IMR-90 (cell line): Measurements from ENCODE around the gene YPEL2. TPM values are rescaled to one million over a fixed set of nuclear protein-coding genes. Genes with fewer than 3 reads are reported as not detected.
A peak's percentile ranks its signal among the peaks of the same experiment; 100 is the strongest.

ENCODE experiments used
- ATAC-seq: fragments of 200-7000 bp; cut with Tn5 transposase; 2 replicates; pipeline ENCODE4 v1.9.1; 2020; ENCODE audit warnings: low read depth, mild to moderate bottlenecking, moderate library complexity
- BruUV-seq: library from RNA; stranded (reverse); fragments of 400-500 nt; replicated peaks from 2 replicates; lab custom pipeline; 2021; lab: Mats Ljungman, UMichigan
- CTCF ChIA-PET: fragments of 300-600 bp; formaldehyde crosslinking; extraction: SDS; loops from one replicate; lab custom pipeline; 2021; ENCODE audit warnings: antibody characterized with exemption; lab: Yijun Ruan, JAX
- POLR2A ChIA-PET: fragments of 300-600 bp; sonication (Branson Sonifier 250); formaldehyde crosslinking; loops from one replicate; lab custom pipeline; 2022; ENCODE audit warnings: antibody characterized with exemption; ENCODE audit not compliant: unreplicated experiment; lab: Charles Lee
- DNase-seq: peaks from one replicate; pipeline ENCODE4 v3.0.0; 2013
- H2AFZ ChIP-seq: replicated peaks from 2 replicates; pipeline ENCODE3; 2013; ENCODE audit warnings: low read length, mild to moderate bottlenecking; ENCODE audit not compliant: poor library complexity
- H2AK5ac ChIP-seq: 2 replicates; pipeline ENCODE4 v1.6.1; 2013; ENCODE audit warnings: low read depth, low read length, inconsistent platforms
- H2AK9ac ChIP-seq: replicated peaks from 2 replicates; pipeline ENCODE3; 2013; ENCODE audit warnings: mild to moderate bottlenecking, low read depth, low read length, moderate library complexity; ENCODE audit not compliant: poor library complexity
- H2BK120ac ChIP-seq: 2 replicates; pipeline ENCODE4 v1.6.1; 2013; ENCODE audit warnings: low read depth, low read length, inconsistent platforms
- H2BK15ac ChIP-seq: 3 replicates; pipeline ENCODE4 v1.6.1; 2013; ENCODE audit warnings: low read depth, low read length, inconsistent platforms
- H2BK20ac ChIP-seq: 2 replicates; pipeline ENCODE4 v1.6.1; 2013; ENCODE audit warnings: low read depth, mild to moderate bottlenecking, inconsistent platforms, low read length, moderate library complexity
- H2BK5ac ChIP-seq: 2 replicates; pipeline ENCODE4 v1.6.1; 2013; ENCODE audit warnings: mild to moderate bottlenecking, low read depth, low read length, inconsistent platforms; ENCODE audit not compliant: poor library complexity, severe bottlenecking
- H3K14ac ChIP-seq: replicated peaks from 2 replicates; pipeline ENCODE4 v1.6.1; 2013; ENCODE audit warnings: low read depth, low read length, inconsistent platforms
- H3K18ac ChIP-seq: 2 replicates; pipeline ENCODE4 v1.6.1; 2013; ENCODE audit warnings: low read depth, low read length, control low read depth
- H3K23ac ChIP-seq: 2 replicates; pipeline ENCODE4 v1.6.1; 2013; ENCODE audit warnings: low read depth, low read length, inconsistent platforms
- H3K27ac ChIP-seq: 2 replicates; pipeline ENCODE4 v1.5.1; 2013; ENCODE audit warnings: mild to moderate bottlenecking, control low read depth, low read length; ENCODE audit not compliant: insufficient read depth
- H3K27me3 ChIP-seq: 2 replicates; pipeline ENCODE4 v1.6.1; 2013; ENCODE audit warnings: low read length; ENCODE audit not compliant: control insufficient read depth, insufficient read depth
- H3K36me3 ChIP-seq: 2 replicates; pipeline ENCODE4 v1.6.1; 2013; ENCODE audit warnings: low read length, mixed read lengths; ENCODE audit not compliant: control insufficient read depth, insufficient read depth
- H3K4ac ChIP-seq: 2 replicates; pipeline ENCODE4 v1.6.1; 2013; ENCODE audit warnings: low read depth, low read length, inconsistent platforms
- H3K4me1 ChIP-seq: 2 replicates; pipeline ENCODE4 v1.6.1; 2013; ENCODE audit warnings: low read length, mixed read lengths; ENCODE audit not compliant: control insufficient read depth, insufficient read depth
- H3K4me2 ChIP-seq: 2 replicates; pipeline ENCODE4 v1.6.1; 2013; ENCODE audit warnings: low read depth, mild to moderate bottlenecking, control low read depth, low read length, moderate library complexity
- H3K4me3 ChIP-seq: 2 replicates; pipeline ENCODE4 v1.5.1; 2013; ENCODE audit warnings: low read depth, mild to moderate bottlenecking, control low read depth, low read length, moderate library complexity; ENCODE audit not compliant: insufficient read depth
- H3K56ac ChIP-seq: 2 replicates; pipeline ENCODE4 v1.6.1; 2013; ENCODE audit warnings: low read length, inconsistent platforms; ENCODE audit not compliant: insufficient read depth; ENCODE audit errors: extremely low read depth
- H3K79me1 ChIP-seq, 2 experiments: 2 replicates each; pipeline ENCODE4 v1.6.1; 2013; ENCODE audit warnings: low read length in 2 of 2, inconsistent platforms in 1 of 2, low read depth in 1 of 2
- H3K9ac ChIP-seq: 2 replicates; pipeline ENCODE4 v1.6.1; 2013; ENCODE audit warnings: low read depth, low read length, control low read depth
- H3K9me1 ChIP-seq: 2 replicates; pipeline ENCODE4 v1.6.1; 2013; ENCODE audit warnings: low read length, inconsistent platforms; ENCODE audit not compliant: insufficient read depth
- H3K9me3 ChIP-seq: 2 replicates; pipeline ENCODE4 v1.6.1; 2013; ENCODE audit warnings: low read length; ENCODE audit not compliant: control insufficient read depth, insufficient read depth
- H4K20me1 ChIP-seq: 2 replicates; pipeline ENCODE4 v1.6.1; 2013; ENCODE audit warnings: low read length, inconsistent platforms; ENCODE audit not compliant: insufficient read depth
- H4K5ac ChIP-seq: 2 replicates; pipeline ENCODE4 v1.6.1; 2013; ENCODE audit warnings: mild to moderate bottlenecking, low read depth, low read length, control low read depth
- H4K8ac ChIP-seq, 2 experiments: 2 replicates each; pipeline ENCODE4 v1.6.1; 2013; ENCODE audit warnings: low read depth in 2 of 2, low read length in 2 of 2, control low read depth in 1 of 2, inconsistent platforms in 1 of 2
- H4K91ac ChIP-seq: 2 replicates; pipeline ENCODE4 v1.6.1; 2013; ENCODE audit warnings: low read depth, low read length, inconsistent platforms; ENCODE audit not compliant: insufficient read depth
- BHLHE40 ChIP-seq: fragments of 150-350 bp; IDR thresholded peaks from 2 replicates; pipeline ENCODE4 v1.6.1; 2016; ENCODE audit warnings: mild to moderate bottlenecking, low read depth, low read length
- CHD1 ChIP-seq: IDR thresholded peaks from 2 replicates; pipeline ENCODE4 v1.6.1; 2012; ENCODE audit warnings: low read depth, low read length, improper control_type of control experiment
- FOS ChIP-seq: fragments of 150-350 bp; IDR thresholded peaks from 2 replicates; pipeline ENCODE4 v1.6.1; 2016; ENCODE audit warnings: low read depth, low read length
- MXI1 ChIP-seq: IDR thresholded peaks from 2 replicates; pipeline ENCODE4 v1.6.1; 2012; ENCODE audit warnings: low read depth, mild to moderate bottlenecking, low read length, moderate library complexity, borderline replicate concordance
- NFE2L2 ChIP-seq: fragments of 150-350 bp; IDR thresholded peaks from 2 replicates; pipeline ENCODE4 v1.6.1; 2016; ENCODE audit warnings: low read depth, mild to moderate bottlenecking, low read length
- POLR2A ChIP-seq: IDR thresholded peaks from 2 replicates; pipeline ENCODE4 v1.6.1; 2012; ENCODE audit warnings: mild to moderate bottlenecking, low read depth, low read length
- RAD21 ChIP-seq: IDR thresholded peaks from 2 replicates; pipeline ENCODE4 v1.6.1; 2012; ENCODE audit warnings: low read length, improper control_type of control experiment
- RCOR1 ChIP-seq: IDR thresholded peaks from 2 replicates; pipeline ENCODE4 v1.6.1; 2012; ENCODE audit warnings: mild to moderate bottlenecking, low read length, improper control_type of control experiment; ENCODE audit not compliant: insufficient replicate concordance
- SMC3 ChIP-seq: fragments of 150-350 bp; IDR thresholded peaks from 2 replicates; pipeline ENCODE4 v1.6.1; 2016; ENCODE audit warnings: low read depth, mild to moderate bottlenecking, antibody characterized with exemption, low read length, moderate library complexity
- WGBS, 2 experiments: methylation state at CpG; one replicate each; pipeline versions ENCODE4 v1.1.5 to v1.1.7; 2013; ENCODE audit warnings: missing lambda C conversion rate in 2 of 2; ENCODE audit not compliant: insufficient read length in 1 of 2; ENCODE audit errors: extremely low coverage in 2 of 2; 5-methylcytosine and 5-hydroxymethylcytosine counted together
- dilution Hi-C: fragments of 300-500 bp; cut with HindIII; formaldehyde crosslinking; loops from one replicate; pipeline ENCODE4 v1.14.3; 2018; ENCODE audit warnings: low sequenced_read_pairs; ENCODE audit not compliant: unreplicated experiment
- in situ Hi-C: fragments of 300-500 bp; cut with MboI; formaldehyde crosslinking; loops from 3 replicates; pipeline ENCODE4 v1.14.3; 2019; ENCODE audit warnings: low sequenced_read_pairs, inconsistent platforms, mixed read lengths
- intact Hi-C: fragments of 100-400 bp; cut with micrococcal nuclease; formaldehyde crosslinking; loops from 2 replicates; pipeline ENCODE4 v1.10.0; 2022
- polyA plus RNA-seq, 3 experiments: library from polyadenylated mRNA; depleted of rRNA; stranded (reverse); fragments of >200 nt; gene quantifications; 2 replicates each; pipeline ENCODE4 v1.2.3, GENCODE V29; 2012; ENCODE audit warnings: low replicate concordance in 1 of 3
- total RNA-seq: library from RNA; depleted of rRNA; stranded (reverse); fragments of >200 nt; gene quantifications from 2 replicates; pipeline ENCODE4 v1.2.3, GENCODE V29; 2012
- TF ChIP-seq, protein P1 (sequence below): fragments of 150-350 bp; IDR thresholded peaks from 2 replicates; pipeline ENCODE4 v1.6.1; 2017; ENCODE audit warnings: mild to moderate bottlenecking, antibody characterized with exemption, low read length, low read depth

The YPEL2 gene
- total and polyA plus RNA-seq, 2 of the 4 experiments (the other 2 are of a cell fraction), result 2.3 to 3.4 TPM

DNA sequence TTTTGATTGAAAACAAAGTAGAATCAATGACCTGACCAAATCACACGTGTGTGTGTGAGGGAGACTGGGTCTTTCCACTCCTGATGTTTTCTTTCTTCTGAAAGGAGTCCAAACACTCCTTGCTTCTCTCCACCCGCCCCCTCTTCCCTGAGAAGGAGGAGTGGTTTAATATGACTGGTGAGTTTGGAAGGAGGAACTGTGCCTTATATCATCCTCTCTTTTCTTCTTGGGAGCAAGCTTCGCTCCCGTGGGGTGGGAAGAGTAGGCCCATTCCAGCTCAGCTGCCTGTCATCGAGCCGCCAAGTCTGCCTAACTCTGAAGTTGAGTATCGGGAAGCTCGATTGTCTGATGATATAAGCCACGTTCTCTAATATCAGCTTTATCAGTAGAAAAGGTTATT, 96.5 kb downstream of the YPEL2 start:
- ChIA-PET POLR2A (interaction anchor here (0.6 kb wide), 1 partner anchor 11 kb away, joined by 6 read pairs; no protein-coding TSS in a partner anchor), CTCF (interaction anchor here (0.6 to 1.1 kb wide), 2 partner anchors 98 to 443 kb away, joined by 3 read pairs; no protein-coding TSS in a partner anchor)
- Histone ChIP-seq H4K20me1 (no peaks in the 10 kb centered on the region), H3K79me1 (no peaks in the 10 kb centered on the region), H3K4ac (peak overlapping the region; percentile 34), H4K8ac (peak overlapping the region; percentile 10 to 62; a peak in 3 of 4 replicates), H3K14ac (peak overlapping the region; percentile 41; the same call in 1 of the 2 replicates), H3K27me3 (no peaks in the 10 kb centered on the region; the same call in 1 of the 2 replicates), H3K4me3 (no peak overlapping the region), H3K27ac (no peak overlapping the region), H3K56ac (no peak overlapping the region), H2BK5ac (no peak overlapping the region), H3K4me2 (no peak overlapping the region), H2AFZ (peak overlapping the region; percentile 16), H2BK15ac (peak overlapping the region; percentile 41; the same call in 1 of the 3 replicates), H4K91ac (no peak overlapping the region; the same call in 1 of the 2 replicates), H2BK20ac (peak overlapping the region; percentile 76), H3K18ac (0 out of 2 replicates have a peak overlapping the region, but pooled peaks have one; percentile 14), H2BK120ac (peak overlapping the region; percentile 74), H2AK9ac (no peak overlapping the region), H3K36me3 (no peaks in the 10 kb centered on the region), H4K5ac (no peak overlapping the region), H3K23ac (no peak overlapping the region), H2AK5ac (peak overlapping the region; percentile 79; the same call in 1 of the 2 replicates), H3K9me3 (peaks cover 4% of the 10 kb centered on the region), H3K4me1 (peaks cover 11% of the 10 kb centered on the region), H3K9ac (no peak overlapping the region), H3K9me1 (peaks cover 4% of the 10 kb centered on the region; the same call in 1 of the 2 replicates)
- no TSS peak for BruUV-seq
- intact Hi-C loops, result no loop called here
- no peak for DNase-seq
- ATAC-seq, result no peak
- dilution Hi-C loops, result no loop called here
- in situ Hi-C loops, result no loop called here
- no peak for TF ChIP-seq RAD21
- no peak for TF ChIP-seq FOS
- TF ChIP-seq, protein P1, sequence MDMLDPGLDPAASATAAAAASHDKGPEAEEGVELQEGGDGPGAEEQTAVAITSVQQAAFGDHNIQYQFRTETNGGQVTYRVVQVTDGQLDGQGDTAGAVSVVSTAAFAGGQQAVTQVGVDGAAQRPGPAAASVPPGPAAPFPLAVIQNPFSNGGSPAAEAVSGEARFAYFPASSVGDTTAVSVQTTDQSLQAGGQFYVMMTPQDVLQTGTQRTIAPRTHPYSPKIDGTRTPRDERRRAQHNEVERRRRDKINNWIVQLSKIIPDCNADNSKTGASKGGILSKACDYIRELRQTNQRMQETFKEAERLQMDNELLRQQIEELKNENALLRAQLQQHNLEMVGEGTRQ, result no peak
- TF ChIP-seq RCOR1, result no peak
- no peak for TF ChIP-seq CHD1
- no peak for TF ChIP-seq MXI1
- TF ChIP-seq BHLHE40, result no peak
- TF ChIP-seq SMC3, result no peak
- no peak for TF ChIP-seq POLR2A
- TF ChIP-seq NFE2L2, result no peak
- no CpG with 5 or more reads among the region's 9 CpGs for WGBS, 2 experiments
